ENCODE measurements around the gene ELP4. TPM values are rescaled to one million over a fixed set of nuclear protein-coding genes. Genes with fewer than 3 reads are reported as not detected.

ELP4 gene
- total RNA-seq, 4 donors from 2014 or later = 28.5 to 37.6 (median 32.3) TPM

DNA sequence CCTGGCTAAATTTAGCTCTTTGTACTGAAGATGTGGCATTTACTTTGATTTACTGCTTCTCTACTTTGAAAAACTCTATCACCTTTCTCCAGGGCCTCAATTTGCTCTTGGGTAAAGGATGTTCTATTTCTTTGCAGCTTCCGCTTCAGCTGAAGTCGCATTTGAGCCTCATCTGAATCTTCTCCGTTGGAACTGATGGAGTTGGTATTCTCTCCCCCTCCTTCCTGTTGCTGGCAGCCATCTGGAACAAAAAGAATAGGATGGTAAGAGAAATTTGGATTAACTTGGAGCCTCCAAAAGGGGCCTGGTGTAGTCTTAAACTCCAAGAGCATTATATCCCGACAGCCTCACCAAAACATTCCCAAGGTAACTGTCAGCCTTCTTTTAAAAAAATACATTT is 285.0 kb downstream of the ELP4 start:
- WGBS = 78% methylated on average over 4 of the region's 4 CpGs
- no peaks in the 10 kb centered on the region for H3K9me3 ChIP-seq
- H3K27ac ChIP-seq = no peak overlapping the region
- no peak overlapping the region for H3K4me3 ChIP-seq
- peaks cover 34% of the 10 kb centered on the region for H3K27me3 ChIP-seq
- no peaks in the 10 kb centered on the region for H3K36me3 ChIP-seq
- DNase-seq (ENCODE audit: low spot score in 2 of 2) = no peak
- H3K4me1 ChIP-seq = peaks cover 22% of the 10 kb centered on the region
- TF ChIP-seq POLR2AphosphoS5 (IDR thresholded peaks at IDR 0.05) = no peak
- no peak for TF ChIP-seq CTCF (IDR thresholded peaks at IDR 0.05)
- no peak for TF ChIP-seq POLR2A (IDR thresholded peaks at IDR 0.05)
- TF ChIP-seq EP300 (IDR thresholded peaks at IDR 0.05) = no peak

DNA sequence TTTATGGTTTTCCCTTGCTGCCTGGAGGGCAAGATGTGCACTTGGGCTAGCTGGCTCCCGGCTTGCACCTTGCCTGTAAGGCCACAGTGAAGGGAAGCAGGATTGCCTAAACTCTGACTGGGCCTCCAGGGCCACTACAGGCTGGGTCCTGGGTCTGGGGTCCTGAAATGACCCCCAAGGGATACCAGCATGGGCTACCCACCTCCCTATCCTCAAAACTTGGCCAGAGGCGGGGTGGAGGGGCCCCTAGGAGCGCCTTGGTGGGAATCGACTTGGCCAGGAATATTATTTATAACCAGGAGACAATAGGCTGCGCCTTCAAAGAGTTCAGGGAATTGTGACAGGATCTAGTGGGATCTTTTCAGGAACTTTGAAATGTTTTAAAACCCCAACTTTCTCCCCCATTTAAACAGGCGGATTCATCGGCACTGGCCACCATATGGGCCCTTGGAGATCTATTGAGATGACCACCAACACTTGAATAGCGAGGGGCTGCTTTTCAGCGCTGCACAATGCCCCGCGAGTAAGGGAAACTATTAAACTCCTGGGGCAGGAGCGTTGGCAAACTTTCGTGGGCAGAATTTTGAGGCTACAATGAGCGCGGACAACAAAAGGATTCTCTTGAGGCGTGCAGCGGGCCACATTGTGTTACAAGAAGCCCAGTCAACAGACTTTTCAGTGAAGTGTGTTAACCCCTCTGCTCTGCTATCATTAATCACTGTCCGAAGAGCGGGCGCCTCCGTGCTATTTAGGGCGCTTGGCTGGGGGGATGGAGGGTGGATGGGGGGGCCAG is 286.3 kb downstream of the ELP4 start:
- WGBS = 83% methylated on average over 22 of the region's 22 CpGs

DNA sequence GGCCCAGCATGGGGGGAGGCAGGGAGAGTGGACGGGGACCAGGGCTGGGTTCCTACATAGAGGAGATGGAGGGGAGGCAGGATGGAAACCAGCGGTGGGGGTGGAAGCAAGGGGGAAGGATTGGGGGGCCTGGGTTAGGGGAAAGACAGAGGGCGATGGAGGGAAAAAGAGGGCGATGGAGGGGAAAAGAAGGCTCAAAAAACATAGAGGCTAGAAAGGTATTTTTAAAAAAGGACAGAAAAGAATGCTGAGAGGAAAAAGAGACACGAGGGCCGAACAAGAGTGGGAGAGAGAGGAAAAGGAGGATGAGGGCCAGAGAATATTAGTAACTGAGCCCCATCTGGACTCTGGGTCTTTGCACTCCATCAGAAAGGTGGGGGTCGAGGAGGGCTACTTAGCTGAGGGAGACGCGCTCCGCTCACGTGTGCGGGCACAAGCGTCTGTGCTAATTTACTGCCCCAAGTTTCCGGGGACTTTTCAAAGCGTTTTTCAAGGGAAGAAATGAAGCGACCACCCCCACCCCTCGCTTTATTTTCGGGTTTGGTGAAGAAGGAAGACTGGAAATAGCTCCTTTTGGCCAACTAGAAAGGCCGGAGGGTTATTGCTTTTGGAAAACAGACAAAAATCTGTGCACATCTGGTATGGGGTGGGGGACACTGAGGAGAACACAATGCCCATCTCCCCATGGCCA is 287.1 kb downstream of the ELP4 start:
- H3K4me3 ChIP-seq = no peak overlapping the region
- no peak overlapping the region for H3K27ac ChIP-seq
- 70% methylated on average over 19 of the region's 19 CpGs for WGBS
- TF ChIP-seq POLR2AphosphoS5 (IDR thresholded peaks at IDR 0.05) = no peak
- TF ChIP-seq CTCF (IDR thresholded peaks at IDR 0.05) = no peak
- no peak for TF ChIP-seq POLR2A (IDR thresholded peaks at IDR 0.05)
- TF ChIP-seq EP300 (IDR thresholded peaks at IDR 0.05) = no peak
- H3K27me3 ChIP-seq = peaks cover 55% of the 10 kb centered on the region
- peaks cover 25% of the 10 kb centered on the region for H3K4me1 ChIP-seq
- no peak for DNase-seq (ENCODE audit: low spot score in 2 of 2)
- no peaks in the 10 kb centered on the region for H3K36me3 ChIP-seq
- no peaks in the 10 kb centered on the region for H3K9me3 ChIP-seq

More for the DNA sequence above, 286.3 kb downstream of the ELP4 start:
- TF ChIP-seq POLR2A (IDR thresholded peaks at IDR 0.05) (no peak), CTCF (IDR thresholded peaks at IDR 0.05) (no peak), EP300 (IDR thresholded peaks at IDR 0.05) (no peak), POLR2AphosphoS5 (IDR thresholded peaks at IDR 0.05) (no peak)
- Histone ChIP-seq H3K9me3 (no peaks in the 10 kb centered on the region), H3K27me3 (peaks cover 47% of the 10 kb centered on the region), H3K27ac (no peak overlapping the region), H3K4me1 (peaks cover 25% of the 10 kb centered on the region), H3K4me3 (no peak overlapping the region), H3K36me3 (no peaks in the 10 kb centered on the region)
- DNase-seq (ENCODE audit: low spot score in 2 of 2) = no peak

DNA sequence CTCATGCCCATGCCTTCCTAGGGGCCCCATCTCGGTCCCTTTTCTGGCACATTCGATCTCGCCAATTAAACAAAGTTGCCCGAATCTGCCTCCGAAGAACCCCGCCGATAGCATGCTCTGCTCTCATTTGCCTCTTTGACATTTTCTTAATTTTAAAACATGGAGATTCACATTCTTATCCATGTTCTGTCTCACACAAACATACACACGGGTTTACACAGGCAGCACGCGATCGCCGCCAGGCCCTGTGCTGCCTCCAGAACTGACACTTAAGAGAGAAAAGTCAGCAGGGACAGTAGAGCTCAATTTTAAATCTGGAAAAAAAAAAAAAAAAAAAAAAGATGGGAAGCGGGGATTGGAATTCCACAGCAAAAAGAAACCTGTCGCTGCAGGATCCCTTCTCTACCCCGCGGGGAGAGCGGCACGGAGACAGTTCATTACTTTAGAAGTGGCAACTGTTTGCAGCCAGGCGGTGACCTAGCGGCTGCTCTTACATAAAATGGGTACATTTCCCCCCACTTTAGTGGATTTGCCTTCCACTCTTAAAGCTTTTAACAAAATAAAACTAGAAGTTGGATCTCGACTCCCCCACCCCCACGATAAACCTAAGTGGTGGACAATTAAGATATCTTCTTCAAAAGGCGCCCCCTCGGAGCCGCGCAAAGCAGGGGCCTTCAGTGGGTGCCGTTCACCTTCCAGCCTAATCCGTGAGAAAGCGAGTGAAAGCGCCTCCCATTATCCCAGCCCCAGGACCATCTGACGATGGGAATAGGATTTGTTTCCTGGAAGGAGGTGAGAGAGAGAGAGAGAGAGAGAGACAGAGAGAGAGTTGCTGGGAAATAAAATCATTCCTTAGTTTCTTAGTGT is 287.9 kb downstream of the ELP4 start:
- no peak for TF ChIP-seq CTCF (IDR thresholded peaks at IDR 0.05)
- no peak for TF ChIP-seq EP300 (IDR thresholded peaks at IDR 0.05)
- no peak for TF ChIP-seq POLR2AphosphoS5 (IDR thresholded peaks at IDR 0.05)
- H3K4me1 ChIP-seq = peaks cover 25% of the 10 kb centered on the region
- DNase-seq (ENCODE audit: low spot score in 2 of 2) = no peak
- 40% methylated on average over 30 of the region's 31 CpGs for WGBS
- H3K27ac ChIP-seq = no peak overlapping the region
- H3K4me3 ChIP-seq = no peak overlapping the region
- H3K36me3 ChIP-seq = no peaks in the 10 kb centered on the region
- H3K27me3 ChIP-seq = peaks cover 63% of the 10 kb centered on the region
- H3K9me3 ChIP-seq = no peaks in the 10 kb centered on the region
